ENCODE results near the gene ADAMTSL2. TPM values are rescaled to one million over a fixed set of nuclear protein-coding genes. Genes with fewer than 3 reads are reported as not detected.

Gene ADAMTSL2
- total RNA-seq, 1 experiment from 2014 or later: 0.87 TPM

GRCh38 chr9:133570691-133571080 lies 36.2 kb downstream of the ADAMTSL2 start (continued):
- TF ChIP-seq OVOL2 (CRISPR knock-in tag; IDR thresholded peaks at IDR 0.05; ENCODE audit: borderline replicate concordance) (no peak), CREM (CRISPR knock-in tag; IDR thresholded peaks at IDR 0.05) (no peak), AFF4 (CRISPR knock-in tag; IDR thresholded peaks at IDR 0.05; ENCODE audit: borderline replicate concordance) (no peak), ATF3 (CRISPR knock-in tag; conservative IDR thresholded peaks at IDR 0.05) (no peak), USF1 (CRISPR knock-in tag; IDR thresholded peaks at IDR 0.05) (no peak), ARID4B (CRISPR knock-in tag; IDR thresholded peaks at IDR 0.05; ENCODE audit: borderline replicate concordance) (no peak), ZNF416 (CRISPR knock-in tag; IDR thresholded peaks at IDR 0.05) (no peak), ZNF138 (CRISPR knock-in tag; conservative IDR thresholded peaks at IDR 0.05) (no peak)

GRCh38 chr9:133571391-133571890 lies 36.9 kb downstream of the ADAMTSL2 start:
- no peak for ATAC-seq
- CTCF ChIA-PET: interaction anchor here (0.6 to 1.9 kb wide), 3 partner anchors 13 to 625 kb away, joined by 3 to 6 read pairs (median 6); no protein-coding TSS in a partner anchor
- H3K4me3 Mint-ChIP-seq: no peak overlapping the region

GRCh38 chr9:133571896-133572595 lies 37.5 kb downstream of the ADAMTSL2 start:
- no peaks in the 10 kb centered on the region for H3K36me3 Mint-ChIP-seq
- CTCF ChIA-PET: interaction anchor here (0.6 to 1.9 kb wide), 2 partner anchors 17 to 625 kb away, joined by 3 to 6 read pairs; no protein-coding TSS in a partner anchor
- TF ChIP-seq MLX (CRISPR knock-in tag; IDR thresholded peaks at IDR 0.05): no peak
- TF ChIP-seq STAT6 (CRISPR knock-in tag; conservative IDR thresholded peaks at IDR 0.05; ENCODE audit: low read depth): no peak
- TF ChIP-seq ZNF263 (CRISPR knock-in tag; IDR thresholded peaks at IDR 0.05; ENCODE audit: low read depth): no peak
- no peak for TF ChIP-seq ZMAT4 (CRISPR knock-in tag; IDR thresholded peaks at IDR 0.05)
- TF ChIP-seq IRF2 (CRISPR knock-in tag; IDR thresholded peaks at IDR 0.05; ENCODE audit: borderline replicate concordance, low read depth): no peak
- no peak for TF ChIP-seq NR3C1 (CRISPR knock-in tag; conservative IDR thresholded peaks at IDR 0.05; ENCODE audit: low read depth)
- DNase-seq (ENCODE audit: low spot score) (no peak), ATAC-seq (no peak)
- no peaks in the 10 kb centered on the region for H3K27me3 Mint-ChIP-seq (ENCODE audit: low read depth)
- H3K9me3 Mint-ChIP-seq: no peaks in the 10 kb centered on the region
- POLR2A ChIA-PET: no interaction called here
- no peak overlapping the region for H3K27ac Mint-ChIP-seq
- H3K4me3 Mint-ChIP-seq: no peak overlapping the region
- H3K4me1 Mint-ChIP-seq: peaks cover 12% of the 10 kb centered on the region

More at GRCh38 chr9:133571391-133571890, 36.9 kb downstream of the ADAMTSL2 start:
- H3K9me3 Mint-ChIP-seq: no peaks in the 10 kb centered on the region
- H3K4me1 Mint-ChIP-seq: peaks cover 6% of the 10 kb centered on the region
- H3K36me3 Mint-ChIP-seq: no peaks in the 10 kb centered on the region
- POLR2A ChIA-PET: no interaction called here
- no peaks in the 10 kb centered on the region for H3K27me3 Mint-ChIP-seq (ENCODE audit: low read depth)
- no peak for DNase-seq (ENCODE audit: low spot score)
- TF ChIP-seq MAX (CRISPR knock-in tag; IDR thresholded peaks at IDR 0.05) (no peak), SMAD3 (CRISPR knock-in tag; IDR thresholded peaks at IDR 0.05; ENCODE audit: borderline replicate concordance) (no peak), NR2C2 (CRISPR knock-in tag; IDR thresholded peaks at IDR 0.05) (no peak)
- H3K27ac Mint-ChIP-seq: no peak overlapping the region
